Measurements from ENCODE around the gene LRMDA. TPM values are rescaled to one million over a fixed set of nuclear protein-coding genes. Genes with fewer than 3 reads are reported as not detected.
A peak's percentile ranks its signal among the peaks of the same experiment; 100 is the strongest.

LRMDA gene
- total RNA-seq, 1 donor from 2014 or later: not detected

- Mint-ChIP-seq H3K9me3 (no peaks in the 10 kb centered on the region), H3K27ac (no peak overlapping the region), H3K36me3 (ENCODE audit: low read depth) (no peaks in the 10 kb centered on the region), H3K4me3 (ENCODE audit: low read depth) (no peak overlapping the region), H3K4me1 (ENCODE audit: low read depth) (no peaks in the 10 kb centered on the region), H3K27me3 (ENCODE audit: low read depth) (no peaks in the 10 kb centered on the region)
- intact Hi-C loops (cut with micrococcal nuclease): loop anchor here (5.0 kb wide), 1 partner anchor 633 kb away; the partner anchor contains the start of gene ZNF503
- no peak for DNase-seq (ENCODE audit: low spot score)
Observed at GRCh38 chr10:76035206-76036110, 604.0 kb downstream of the LRMDA start.

GRCh38 chr10:76036111-76036940 is 604.9 kb downstream of the LRMDA start:
- Mint-ChIP-seq H3K4me1 (ENCODE audit: low read depth) (no peaks in the 10 kb centered on the region), H3K9me3 (no peaks in the 10 kb centered on the region), H3K27ac (no peak overlapping the region), H3K27me3 (ENCODE audit: low read depth) (no peaks in the 10 kb centered on the region), H3K4me3 (ENCODE audit: low read depth) (no peak overlapping the region), H3K36me3 (ENCODE audit: low read depth) (no peaks in the 10 kb centered on the region)
- intact Hi-C loops (cut with micrococcal nuclease): loop anchor here (5.0 kb wide), 1 partner anchor 634 kb away; the partner anchor contains the start of gene ZNF503
- peak; percentile 23 for DNase-seq (ENCODE audit: low spot score)

- intact Hi-C loops (cut with micrococcal nuclease): loop anchor here (5.0 kb wide), 1 partner anchor 635 kb away; the partner anchor contains the start of gene ZNF503
- no peaks in the 10 kb centered on the region for H3K27me3 Mint-ChIP-seq (ENCODE audit: low read depth)
- no peaks in the 10 kb centered on the region for H3K36me3 Mint-ChIP-seq (ENCODE audit: low read depth)
- no peak for DNase-seq (ENCODE audit: low spot score)
- H3K9me3 Mint-ChIP-seq: no peaks in the 10 kb centered on the region
- H3K4me3 Mint-ChIP-seq (ENCODE audit: low read depth): no peak overlapping the region
- H3K4me1 Mint-ChIP-seq (ENCODE audit: low read depth): no peaks in the 10 kb centered on the region
- H3K27ac Mint-ChIP-seq: no peak overlapping the region
Observed at GRCh38 chr10:76036962-76037361, 605.5 kb downstream of the LRMDA start.

- Mint-ChIP-seq H3K9me3 (no peaks in the 10 kb centered on the region), H3K36me3 (ENCODE audit: low read depth) (no peaks in the 10 kb centered on the region)
- intact Hi-C loops (cut with micrococcal nuclease): loop anchor here (5.0 kb wide), 1 partner anchor 635 kb away; the partner anchor contains the start of gene ZNF503
Observed at GRCh38 chr10:76037531-76038155, 606.2 kb downstream of the LRMDA start.

GRCh38 chr10:76038696-76039095 is 607.3 kb downstream of the LRMDA start:
- intact Hi-C loops (cut with micrococcal nuclease): loop anchor here (5.0 kb wide), 1 partner anchor 636 kb away; the partner anchor contains the start of gene ZNF503
- no peak overlapping the region for H3K27ac Mint-ChIP-seq

More at GRCh38 chr10:76037531-76038155, 606.2 kb downstream of the LRMDA start:
- Mint-ChIP-seq H3K4me1 (ENCODE audit: low read depth) (no peaks in the 10 kb centered on the region), H3K27me3 (ENCODE audit: low read depth) (no peaks in the 10 kb centered on the region), H3K4me3 (ENCODE audit: low read depth) (no peak overlapping the region), H3K27ac (no peak overlapping the region)
- no peak for DNase-seq (ENCODE audit: low spot score)

GRCh38 chr10:76040107-76040829 is 608.8 kb downstream of the LRMDA start:
- Mint-ChIP-seq H3K9me3 (no peaks in the 10 kb centered on the region), H3K4me1 (ENCODE audit: low read depth) (no peaks in the 10 kb centered on the region), H3K27me3 (ENCODE audit: low read depth) (no peaks in the 10 kb centered on the region), H3K36me3 (ENCODE audit: low read depth) (no peaks in the 10 kb centered on the region), H3K27ac (no peak overlapping the region), H3K4me3 (ENCODE audit: low read depth) (no peak overlapping the region)
- intact Hi-C loops (cut with micrococcal nuclease): no loop called here
- no peak for DNase-seq (ENCODE audit: low spot score)

More at GRCh38 chr10:76038696-76039095, 607.3 kb downstream of the LRMDA start:
- Mint-ChIP-seq H3K4me3 (ENCODE audit: low read depth) (no peak overlapping the region), H3K9me3 (no peaks in the 10 kb centered on the region), H3K27me3 (ENCODE audit: low read depth) (no peaks in the 10 kb centered on the region), H3K36me3 (ENCODE audit: low read depth) (no peaks in the 10 kb centered on the region), H3K4me1 (ENCODE audit: low read depth) (no peaks in the 10 kb centered on the region)
- no peak for DNase-seq (ENCODE audit: low spot score)

- no peak overlapping the region for H3K4me3 Mint-ChIP-seq (ENCODE audit: low read depth)
- no peaks in the 10 kb centered on the region for H3K9me3 Mint-ChIP-seq
- H3K36me3 Mint-ChIP-seq (ENCODE audit: low read depth): no peaks in the 10 kb centered on the region
- H3K27ac Mint-ChIP-seq: no peak overlapping the region
- no peaks in the 10 kb centered on the region for H3K27me3 Mint-ChIP-seq (ENCODE audit: low read depth)
- DNase-seq (ENCODE audit: low spot score): no peak
- H3K4me1 Mint-ChIP-seq (ENCODE audit: low read depth): no peaks in the 10 kb centered on the region
- intact Hi-C loops (cut with micrococcal nuclease): no loop called here
Observed at GRCh38 chr10:76040830-76041220, 609.4 kb downstream of the LRMDA start.

- DNase-seq (ENCODE audit: low spot score): no peak
- no peaks in the 10 kb centered on the region for H3K36me3 Mint-ChIP-seq (ENCODE audit: low read depth)
- no peak overlapping the region for H3K4me3 Mint-ChIP-seq (ENCODE audit: low read depth)
- H3K4me1 Mint-ChIP-seq (ENCODE audit: low read depth): no peaks in the 10 kb centered on the region
- H3K27ac Mint-ChIP-seq: no peak overlapping the region
- H3K27me3 Mint-ChIP-seq (ENCODE audit: low read depth): no peaks in the 10 kb centered on the region
- intact Hi-C loops (cut with micrococcal nuclease): no loop called here
- no peaks in the 10 kb centered on the region for H3K9me3 Mint-ChIP-seq
Observed at GRCh38 chr10:76041551-76041950, 610.1 kb downstream of the LRMDA start.

- intact Hi-C loops (cut with micrococcal nuclease): no loop called here
- Mint-ChIP-seq H3K4me1 (ENCODE audit: low read depth) (no peaks in the 10 kb centered on the region), H3K36me3 (ENCODE audit: low read depth) (no peaks in the 10 kb centered on the region), H3K9me3 (no peaks in the 10 kb centered on the region), H3K27me3 (ENCODE audit: low read depth) (no peaks in the 10 kb centered on the region), H3K27ac (no peak overlapping the region), H3K4me3 (ENCODE audit: low read depth) (no peak overlapping the region)
- DNase-seq (ENCODE audit: low spot score): no peak
Observed at GRCh38 chr10:76043261-76043660, 611.8 kb downstream of the LRMDA start.

GRCh38 chr10:76044751-76045150 is 613.3 kb downstream of the LRMDA start:
- Mint-ChIP-seq H3K27me3 (ENCODE audit: low read depth) (no peaks in the 10 kb centered on the region), H3K27ac (no peak overlapping the region), H3K4me3 (ENCODE audit: low read depth) (no peak overlapping the region), H3K9me3 (no peaks in the 10 kb centered on the region), H3K36me3 (ENCODE audit: low read depth) (no peaks in the 10 kb centered on the region), H3K4me1 (ENCODE audit: low read depth) (no peaks in the 10 kb centered on the region)
- intact Hi-C loops (cut with micrococcal nuclease): no loop called here
- DNase-seq (ENCODE audit: low spot score): no peak

GRCh38 chr10:76045174-76045573 is 613.8 kb downstream of the LRMDA start:
- H3K4me3 Mint-ChIP-seq (ENCODE audit: low read depth): no peak overlapping the region

GRCh38 chr10:76047521-76047920 is 616.1 kb downstream of the LRMDA start:
- no peak for DNase-seq (ENCODE audit: low spot score)
- Mint-ChIP-seq H3K4me3 (ENCODE audit: low read depth) (no peak overlapping the region), H3K9me3 (no peaks in the 10 kb centered on the region), H3K27ac (no peak overlapping the region), H3K4me1 (ENCODE audit: low read depth) (no peaks in the 10 kb centered on the region), H3K36me3 (ENCODE audit: low read depth) (no peaks in the 10 kb centered on the region), H3K27me3 (ENCODE audit: low read depth) (no peaks in the 10 kb centered on the region)
- intact Hi-C loops (cut with micrococcal nuclease): no loop called here

More at GRCh38 chr10:76045174-76045573, 613.8 kb downstream of the LRMDA start:
- H3K27ac Mint-ChIP-seq: no peak overlapping the region
- intact Hi-C loops (cut with micrococcal nuclease): no loop called here
- H3K9me3 Mint-ChIP-seq: no peaks in the 10 kb centered on the region
- no peaks in the 10 kb centered on the region for H3K27me3 Mint-ChIP-seq (ENCODE audit: low read depth)
- H3K4me1 Mint-ChIP-seq (ENCODE audit: low read depth): no peaks in the 10 kb centered on the region
- no peaks in the 10 kb centered on the region for H3K36me3 Mint-ChIP-seq (ENCODE audit: low read depth)
- DNase-seq (ENCODE audit: low spot score): no peak
